Measurements from ENCODE around the gene GALNT14. TPM values are rescaled to one million over a fixed set of nuclear protein-coding genes. Genes with fewer than 3 reads are reported as not detected.
A peak's percentile ranks its signal among the peaks of the same experiment; 100 is the strongest.

GALNT14 gene
- total RNA-seq, 2 donors from 2014 or later, result 0.59 to 1.2 TPM

GRCh38 chr2:31078011-31078410, 60.2 kb downstream of the GALNT14 start:
- Mint-ChIP-seq H3K27ac (peak overlapping the region in 1 of 2 donors; percentile 23), H3K36me3 (no peaks in the 10 kb centered on the region), H3K9me3 (no peaks in the 10 kb centered on the region)
- ATAC-seq (no peak), DNase-seq (ENCODE audit: low spot score in 2 of 2) (no peak)

- Mint-ChIP-seq H3K27ac (no peak overlapping the region), H3K36me3 (no peaks in the 10 kb centered on the region), H3K9me3 (no peaks in the 10 kb centered on the region)
- DNase-seq (ENCODE audit: low spot score in 2 of 2) (no peak), ATAC-seq (no peak)
These were observed 62.2 kb downstream of the GALNT14 start for GRCh38 chr2:31075941-31076590.

GRCh38 chr2:31075431-31075830, 62.8 kb downstream of the GALNT14 start:
- DNase-seq (ENCODE audit: low spot score in 2 of 2) (no peak), ATAC-seq (no peak)
- Mint-ChIP-seq H3K27ac (no peak overlapping the region), H3K36me3 (no peaks in the 10 kb centered on the region), H3K9me3 (no peaks in the 10 kb centered on the region)

- DNase-seq (ENCODE audit: low spot score in 2 of 2), result no peak
- Mint-ChIP-seq H3K36me3 (no peaks in the 10 kb centered on the region), H3K9me3 (no peaks in the 10 kb centered on the region), H3K27ac (peak overlapping the region in 1 of 2 donors; percentile 40)
- ATAC-seq, result no peak
These were observed 66.5 kb downstream of the GALNT14 start for GRCh38 chr2:31071741-31072140.

- DNase-seq (ENCODE audit: low spot score in 2 of 2) (no peak), ATAC-seq (no peak)
- H3K27ac Mint-ChIP-seq, result no peak overlapping the region
- H3K36me3 Mint-ChIP-seq, result no peaks in the 10 kb centered on the region
- H3K9me3 Mint-ChIP-seq, result no peaks in the 10 kb centered on the region
These were observed 67.7 kb downstream of the GALNT14 start for GRCh38 chr2:31070339-31071125.

GRCh38 chr2:31069643-31070325, 68.5 kb downstream of the GALNT14 start:
- Mint-ChIP-seq H3K27ac (no peak overlapping the region), H3K9me3 (no peaks in the 10 kb centered on the region), H3K36me3 (no peaks in the 10 kb centered on the region)
- ATAC-seq (no peak), DNase-seq (ENCODE audit: low spot score in 2 of 2) (no peak)

- ATAC-seq, result no peak
- no peaks in the 10 kb centered on the region for H3K36me3 Mint-ChIP-seq
These were observed 71.0 kb downstream of the GALNT14 start for GRCh38 chr2:31067259-31067658.

GRCh38 chr2:31066551-31066950, 71.7 kb downstream of the GALNT14 start:
- Mint-ChIP-seq H3K27ac (no peak overlapping the region), H3K36me3 (no peaks in the 10 kb centered on the region), H3K9me3 (no peaks in the 10 kb centered on the region)
- DNase-seq (ENCODE audit: low spot score in 2 of 2), result no peak
- ATAC-seq, result no peak

More at GRCh38 chr2:31067259-31067658, 71.0 kb downstream of the GALNT14 start:
- no peak for DNase-seq (ENCODE audit: low spot score in 2 of 2)
- Mint-ChIP-seq H3K9me3 (no peaks in the 10 kb centered on the region), H3K27ac (no peak overlapping the region)

- DNase-seq (ENCODE audit: low spot score in 2 of 2) (no peak), ATAC-seq (no peak)
- Mint-ChIP-seq H3K27ac (no peak overlapping the region), H3K36me3 (no peaks in the 10 kb centered on the region), H3K9me3 (no peaks in the 10 kb centered on the region)
These were observed 72.2 kb downstream of the GALNT14 start for GRCh38 chr2:31066086-31066485.

GRCh38 chr2:31065356-31065755, 72.9 kb downstream of the GALNT14 start:
- ATAC-seq (no peak), DNase-seq (ENCODE audit: low spot score in 2 of 2) (no peak)
- Mint-ChIP-seq H3K36me3 (no peaks in the 10 kb centered on the region), H3K27ac (no peak overlapping the region), H3K9me3 (no peaks in the 10 kb centered on the region)

GRCh38 chr2:31060397-31060796, 77.8 kb downstream of the GALNT14 start:
- H3K36me3 Mint-ChIP-seq, result no peaks in the 10 kb centered on the region
- no peak overlapping the region for H3K27ac Mint-ChIP-seq
- DNase-seq (ENCODE audit: low spot score in 2 of 2), result no peak
- H3K9me3 Mint-ChIP-seq, result no peaks in the 10 kb centered on the region
- no peak for ATAC-seq

GRCh38 chr2:31058096-31059035, 79.9 kb downstream of the GALNT14 start:
- no peaks in the 10 kb centered on the region for H3K36me3 Mint-ChIP-seq
- no peak for ATAC-seq
- H3K9me3 Mint-ChIP-seq, result no peaks in the 10 kb centered on the region
- no peak for DNase-seq (ENCODE audit: low spot score in 2 of 2)
- H3K27ac Mint-ChIP-seq, result no peak overlapping the region

- Mint-ChIP-seq H3K9me3 (no peaks in the 10 kb centered on the region), H3K36me3 (no peaks in the 10 kb centered on the region), H3K27ac (no peak overlapping the region)
- DNase-seq (ENCODE audit: low spot score in 2 of 2) (no peak), ATAC-seq (no peak)
These were observed 80.5 kb downstream of the GALNT14 start for GRCh38 chr2:31057691-31058090.

- H3K36me3 Mint-ChIP-seq, result no peaks in the 10 kb centered on the region
- no peak for DNase-seq (ENCODE audit: low spot score in 2 of 2)
- no peak overlapping the region for H3K27ac Mint-ChIP-seq
- no peak for ATAC-seq
- no peaks in the 10 kb centered on the region for H3K9me3 Mint-ChIP-seq
These were observed 82.3 kb downstream of the GALNT14 start for GRCh38 chr2:31055938-31056337.

GRCh38 chr2:31054842-31055388, 83.3 kb downstream of the GALNT14 start:
- H3K36me3 Mint-ChIP-seq, result no peaks in the 10 kb centered on the region
- H3K9me3 Mint-ChIP-seq, result no peaks in the 10 kb centered on the region
- H3K27ac Mint-ChIP-seq, result no peak overlapping the region
- ATAC-seq (no peak), DNase-seq (ENCODE audit: low spot score in 2 of 2) (no peak)

All from activated naive CD4-positive, alpha-beta T cell treated with anti-CD3 and anti-CD28 coated beads, Interleukin-2, amount 50 U/mL, for 72 hours (primary cell).